Activated CD8-positive, alpha-beta T cell treated with anti-CD3 and anti-CD28 coated beads, Interleukin-2, amount 10 ng/mL, durations not matched to agents 7 days and 5 days (primary cell): Measurements from ENCODE around the gene FANCE. TPM values are rescaled to one million over a fixed set of nuclear protein-coding genes. Genes with fewer than 3 reads are reported as not detected.

ENCODE experiments used
- ATAC-seq: fragments of 150-1000 bp; cut with Tn5 transposase; one replicate; pipeline ENCODE4 v1.10.0; 2021; ENCODE audit warnings: moderate library complexity
- CTCF ChIA-PET: fragments of 350-600 bp; sonication (Branson Sonifier 250); formaldehyde crosslinking; loops from one replicate; lab custom pipeline; 2021; ENCODE audit warnings: antibody characterized with exemption; lab: Charles Lee
- POLR2A ChIA-PET: fragments of 350-600 bp; sonication (Branson Sonifier 250); formaldehyde crosslinking; loops from one replicate; lab custom pipeline; 2021; ENCODE audit warnings: antibody characterized with exemption; lab: Charles Lee
- DNase-seq: peaks from one replicate; pipeline ENCODE4 v3.0.0-alpha.2; 2020
- H3K27ac Mint-ChIP-seq: one replicate; pipeline ENCODE4 v1.8.0; 2021; ENCODE audit warnings: mild to moderate bottlenecking, mixed read lengths
- H3K27me3 Mint-ChIP-seq: one replicate; pipeline ENCODE4 v1.8.0; 2021; ENCODE audit warnings: low read depth, mixed read lengths
- H3K36me3 Mint-ChIP-seq: one replicate; pipeline ENCODE4 v1.8.0; 2021; ENCODE audit warnings: low read depth, mixed read lengths
- H3K4me1 Mint-ChIP-seq: one replicate; pipeline ENCODE4 v1.8.0; 2021; ENCODE audit warnings: low read depth, mixed read lengths
- H3K4me3 Mint-ChIP-seq: one replicate; pipeline ENCODE4 v1.8.0; 2021; ENCODE audit warnings: mild to moderate bottlenecking, mixed read lengths
- H3K9me3 Mint-ChIP-seq: one replicate; pipeline ENCODE4 v1.8.0; 2022; ENCODE audit warnings: mixed read lengths; ENCODE audit not compliant: insufficient read depth
- total RNA-seq, 2 experiments: library from RNA; stranded (reverse); gene quantifications; one replicate each; pipeline ENCODE4 v1.2.3, GENCODE V29; 2021

FANCE gene
- total RNA-seq, 2 experiments from 2014 or later: 20.4 to 21.9 TPM

DNA sequence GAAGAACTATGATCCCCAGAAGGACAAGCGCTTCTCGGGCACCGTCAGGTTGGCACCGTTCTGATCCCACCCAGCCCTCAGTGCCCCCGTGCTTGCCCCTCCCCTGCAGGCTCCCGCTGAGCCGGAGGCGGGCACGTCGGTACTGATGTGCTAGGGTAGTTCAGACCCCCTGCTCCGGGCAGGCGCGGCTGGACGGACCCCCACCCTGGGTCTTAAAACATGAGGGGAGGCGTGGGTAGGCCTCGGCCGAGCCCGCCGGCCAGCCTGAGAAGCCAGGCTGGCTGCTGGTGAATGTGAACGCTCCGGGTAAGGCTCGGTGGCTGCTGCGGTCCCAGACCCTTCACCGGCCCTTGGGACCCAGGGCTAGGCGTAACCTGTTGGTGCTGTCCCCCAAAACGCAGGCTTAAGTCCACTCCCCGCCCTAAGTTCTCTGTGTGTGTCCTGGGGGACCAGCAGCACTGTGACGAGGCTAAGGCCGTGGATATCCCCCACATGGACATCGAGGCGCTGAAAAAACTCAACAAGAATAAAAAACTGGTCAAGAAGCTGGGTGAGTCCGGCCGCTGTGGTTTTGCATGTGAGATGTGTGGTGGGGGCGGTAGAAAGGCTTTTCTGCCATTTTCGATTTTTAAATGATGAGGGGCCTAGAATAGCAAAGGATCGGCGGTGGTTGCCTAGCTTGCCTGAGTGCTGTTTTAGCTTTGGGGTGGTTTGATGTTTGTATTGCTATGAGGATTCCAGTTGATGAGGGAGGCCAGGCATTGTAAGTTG lies 17.0 kb downstream of the FANCE start:
- ATAC-seq (peak; percentile 8), DNase-seq (no peak)
- POLR2A ChIA-PET: interaction anchor here (1.0 to 3.0 kb wide), 10 partner anchors 8 to 205 kb away, joined by 3 to 18 read pairs (median 5); partner anchors contain the start of genes DEF6 and TEAD3

DNA sequence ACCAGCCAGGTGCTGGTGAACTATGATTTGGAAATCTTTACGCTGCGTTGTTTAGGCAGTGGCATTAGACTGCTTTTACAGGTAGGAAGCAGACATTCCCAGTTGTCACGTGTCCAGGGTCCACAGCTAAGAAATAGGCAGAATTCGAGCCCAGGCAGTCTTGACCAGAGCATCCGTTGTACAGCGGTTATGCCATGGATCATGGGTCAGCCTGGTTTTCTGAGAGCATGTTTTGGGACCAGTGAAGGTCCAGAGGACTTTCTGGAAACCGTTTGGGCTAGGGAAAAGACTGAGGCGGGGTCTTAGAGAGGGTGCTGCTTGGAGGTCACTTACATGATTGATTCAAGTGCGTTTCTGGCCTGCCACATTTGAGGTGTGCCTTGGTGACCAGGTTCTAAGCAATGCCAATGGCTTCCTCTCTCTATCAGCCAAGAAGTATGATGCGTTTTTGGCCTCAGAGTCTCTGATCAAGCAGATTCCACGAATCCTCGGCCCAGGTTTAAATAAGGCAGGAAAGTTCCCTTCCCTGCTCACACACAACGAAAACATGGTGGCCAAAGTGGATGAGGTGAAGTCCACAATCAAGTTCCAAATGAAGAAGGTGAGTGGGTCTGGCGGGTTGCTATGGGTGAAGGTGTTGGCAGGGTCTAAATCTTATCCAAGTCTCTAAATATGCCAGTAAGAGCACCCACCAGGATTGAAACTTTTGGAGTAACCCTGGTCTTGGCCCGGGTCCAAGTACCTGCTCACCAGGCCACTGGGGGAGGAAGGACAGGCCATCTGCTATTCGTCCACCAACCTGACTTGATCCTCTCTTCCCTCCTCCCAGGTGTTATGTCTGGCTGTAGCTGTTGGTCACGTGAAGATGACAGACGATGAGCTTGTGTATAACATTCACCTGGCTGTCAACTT lies 17.9 kb downstream of the FANCE start:
- Mint-ChIP-seq H3K4me3 (peak overlapping the region; percentile 83), H3K27me3 (no peaks in the 10 kb centered on the region), H3K4me1 (peaks cover 41% of the 10 kb centered on the region), H3K36me3 (peaks cover 80% of the 10 kb centered on the region), H3K27ac (peak overlapping the region; percentile 99), H3K9me3 (no peaks in the 10 kb centered on the region)
- no peak for DNase-seq
- POLR2A ChIA-PET: interaction anchor here (0.8 to 3.0 kb wide), 4 partner anchors 125 to 266 kb away, joined by 3 to 18 read pairs (median 4); partner anchors contain the start of gene DEF6
- ATAC-seq: no peak
- CTCF ChIA-PET: interaction anchor here (1.2 to 4.3 kb wide), 4 partner anchors 20 to 172 kb away, joined by 4 to 45 read pairs (median 14); partner anchors contain the start of gene DEF6

More for the DNA sequence above, 17.0 kb downstream of the FANCE start:
- Mint-ChIP-seq H3K36me3 (peaks cover 81% of the 10 kb centered on the region), H3K27ac (peak overlapping the region; percentile 99), H3K4me1 (peaks cover 41% of the 10 kb centered on the region), H3K27me3 (no peaks in the 10 kb centered on the region), H3K4me3 (peak overlapping the region; percentile 83), H3K9me3 (no peaks in the 10 kb centered on the region)
- CTCF ChIA-PET: interaction anchor here (1.2 to 4.3 kb wide), 10 partner anchors 16 to 268 kb away, joined by 4 to 45 read pairs (median 13); partner anchors contain the start of genes ARMC12, DEF6, FANCE and PPARD

DNA sequence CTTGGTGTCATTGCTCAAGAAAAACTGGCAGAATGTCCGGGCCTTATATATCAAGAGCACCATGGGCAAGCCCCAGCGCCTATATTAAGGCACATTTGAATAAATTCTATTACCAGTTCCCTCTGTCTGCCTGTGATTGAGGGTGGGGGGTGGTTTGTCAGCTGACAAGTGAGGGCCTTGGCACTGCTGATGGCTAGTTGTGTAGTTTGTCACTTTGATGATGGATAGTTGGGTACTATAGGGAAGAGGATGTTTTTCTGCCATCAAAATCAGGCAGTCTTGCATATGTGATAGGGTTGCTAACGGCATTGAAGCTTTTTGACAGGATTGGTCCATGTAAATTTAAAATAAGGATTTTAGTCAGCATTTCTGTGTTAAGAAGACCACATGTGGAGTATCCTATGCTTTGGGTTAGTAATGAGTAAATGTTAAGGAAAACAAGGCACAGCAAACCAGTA lies 18.6 kb downstream of the FANCE start:
- Mint-ChIP-seq H3K4me1 (peaks cover 41% of the 10 kb centered on the region), H3K4me3 (peak overlapping the region; percentile 83), H3K9me3 (no peaks in the 10 kb centered on the region), H3K36me3 (peaks cover 75% of the 10 kb centered on the region), H3K27me3 (no peaks in the 10 kb centered on the region), H3K27ac (peak overlapping the region; percentile 70)
- ATAC-seq: no peak
- no peak for DNase-seq
- ChIA-PET POLR2A (interaction anchor here (0.6 to 1.3 kb wide), 3 partner anchors 11 to 266 kb away, joined by 3 read pairs; partner anchors contain the start of gene FANCE), CTCF (interaction anchor here (0.9 to 2.2 kb wide), 4 partner anchors 20 to 266 kb away, joined by 3 to 10 read pairs (median 6); partner anchors contain the start of gene ARMC12)

DNA sequence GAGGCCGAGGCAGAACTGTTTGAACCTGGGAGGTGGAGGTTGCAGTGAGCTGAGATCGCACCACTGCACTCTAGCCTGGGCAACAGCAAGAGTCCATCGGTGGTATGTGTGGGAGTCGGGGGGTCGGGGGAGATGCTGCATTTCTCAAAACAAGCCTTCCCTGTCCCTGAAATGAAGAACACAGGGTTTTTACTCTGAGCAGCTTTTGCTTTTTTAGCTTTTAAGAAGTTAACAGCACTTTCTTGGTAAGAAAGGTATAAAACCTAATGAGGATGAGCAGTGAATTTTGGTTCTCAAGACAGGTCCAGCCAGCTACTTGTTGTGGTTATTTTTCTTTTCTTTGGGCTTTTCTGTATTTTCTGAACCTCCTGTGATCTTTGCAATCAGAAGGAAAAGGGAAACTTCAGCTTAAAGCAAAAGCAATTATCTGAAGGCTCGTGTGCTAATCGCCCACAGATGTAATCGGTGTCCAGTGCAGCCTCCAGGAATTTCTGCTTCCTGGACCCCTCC lies 19.8 kb downstream of the FANCE start:
- no peak for ATAC-seq
- POLR2A ChIA-PET: interaction anchor here (0.8 to 2.8 kb wide), 3 partner anchors 9 to 20 kb away, joined by 3 to 10 read pairs (median 3); partner anchors contain the start of gene FANCE
- peaks cover 41% of the 10 kb centered on the region for H3K4me1 Mint-ChIP-seq

DNA sequence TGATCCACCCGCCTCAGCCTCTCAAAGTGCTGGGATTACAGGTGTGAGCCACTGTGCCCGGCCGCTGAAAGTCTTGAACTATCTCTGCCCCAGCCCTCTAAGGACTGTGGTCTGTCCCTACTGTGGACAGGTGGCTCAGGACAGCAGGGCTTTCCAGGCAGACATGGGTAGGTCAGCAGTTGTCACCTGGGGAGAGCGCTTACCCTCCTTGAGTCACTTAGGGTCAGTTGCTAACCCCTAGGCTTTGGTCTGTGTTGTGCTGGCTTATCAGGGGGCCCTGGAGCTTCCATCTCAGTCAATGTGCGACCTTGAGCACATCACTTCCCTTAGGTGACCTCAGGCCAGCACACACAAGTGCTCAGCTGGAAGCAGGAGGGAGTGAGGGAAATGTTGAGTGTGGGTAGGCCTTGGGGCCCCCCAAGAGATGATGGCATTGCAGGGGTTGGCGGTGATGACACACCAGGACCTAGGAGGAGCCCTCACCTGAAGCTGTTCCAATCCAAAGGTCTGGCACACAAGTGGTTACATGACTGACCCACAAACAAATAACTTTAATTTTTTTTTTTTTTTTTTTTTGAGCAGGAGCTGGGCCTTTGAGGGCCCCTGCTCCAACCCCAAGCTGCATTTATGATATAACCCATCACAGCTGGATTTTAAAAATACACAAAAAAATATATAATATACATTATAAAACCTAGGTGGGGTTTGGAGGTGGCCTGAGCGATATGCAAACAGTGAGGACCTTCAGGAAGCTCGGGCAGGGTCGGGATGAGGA lies 21.1 kb downstream of the FANCE start:
- POLR2A ChIA-PET: interaction anchor here (1.0 to 2.8 kb wide), 2 partner anchors 8 to 24 kb away, joined by 4 to 10 read pairs; no protein-coding TSS in a partner anchor
- H3K4me1 Mint-ChIP-seq: peaks cover 33% of the 10 kb centered on the region
- CTCF ChIA-PET: interaction anchor here (1.1 to 1.5 kb wide), 3 partner anchors 79 to 264 kb away, joined by 3 to 4 read pairs (median 3); partner anchors contain the start of genes ARMC12 and DEF6
- no peaks in the 10 kb centered on the region for H3K27me3 Mint-ChIP-seq
- no peak overlapping the region for H3K4me3 Mint-ChIP-seq
- H3K27ac Mint-ChIP-seq: no peak overlapping the region
- no peaks in the 10 kb centered on the region for H3K9me3 Mint-ChIP-seq
- peaks cover 56% of the 10 kb centered on the region for H3K36me3 Mint-ChIP-seq
- ATAC-seq: no peak
- no peak for DNase-seq

More for the DNA sequence above, 19.8 kb downstream of the FANCE start:
- Mint-ChIP-seq H3K36me3 (peaks cover 68% of the 10 kb centered on the region), H3K4me3 (peak overlapping the region; percentile 29), H3K27me3 (no peaks in the 10 kb centered on the region), H3K27ac (peak overlapping the region; percentile 46), H3K9me3 (no peaks in the 10 kb centered on the region)
- CTCF ChIA-PET: interaction anchor here (1.2 to 2.2 kb wide), 5 partner anchors 10 to 265 kb away, joined by 4 to 10 read pairs (median 6); partner anchors contain the start of gene ARMC12
- DNase-seq: no peak

DNA sequence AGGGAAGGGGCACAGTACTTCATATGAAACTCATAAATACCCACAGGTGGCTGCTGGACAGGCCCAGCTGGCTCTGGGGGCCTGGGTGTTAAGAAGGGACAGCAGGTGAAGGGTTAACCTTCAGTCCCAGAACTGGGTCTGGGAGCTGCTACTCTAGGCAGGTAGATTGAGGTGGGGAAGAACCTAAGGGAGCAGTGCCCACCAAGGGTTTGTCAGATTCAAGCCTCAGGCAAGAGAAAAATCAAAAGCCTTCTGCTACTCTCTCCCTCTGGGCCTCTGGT lies 21.7 kb downstream of the FANCE start:
- POLR2A ChIA-PET: interaction anchor here (1.0 to 2.8 kb wide), 2 partner anchors 8 to 24 kb away, joined by 4 to 10 read pairs; no protein-coding TSS in a partner anchor
- H3K4me1 Mint-ChIP-seq: peaks cover 33% of the 10 kb centered on the region
- no peaks in the 10 kb centered on the region for H3K9me3 Mint-ChIP-seq
- H3K27me3 Mint-ChIP-seq: no peaks in the 10 kb centered on the region
- no peak for ATAC-seq
- peaks cover 51% of the 10 kb centered on the region for H3K36me3 Mint-ChIP-seq
- DNase-seq: no peak
- CTCF ChIA-PET: interaction anchor here (1.3 to 1.5 kb wide), 2 partner anchors 78 to 263 kb away, joined by 3 to 4 read pairs; partner anchors contain the start of gene ARMC12
- H3K4me3 Mint-ChIP-seq: no peak overlapping the region
- H3K27ac Mint-ChIP-seq: peak overlapping the region; percentile 49

DNA sequence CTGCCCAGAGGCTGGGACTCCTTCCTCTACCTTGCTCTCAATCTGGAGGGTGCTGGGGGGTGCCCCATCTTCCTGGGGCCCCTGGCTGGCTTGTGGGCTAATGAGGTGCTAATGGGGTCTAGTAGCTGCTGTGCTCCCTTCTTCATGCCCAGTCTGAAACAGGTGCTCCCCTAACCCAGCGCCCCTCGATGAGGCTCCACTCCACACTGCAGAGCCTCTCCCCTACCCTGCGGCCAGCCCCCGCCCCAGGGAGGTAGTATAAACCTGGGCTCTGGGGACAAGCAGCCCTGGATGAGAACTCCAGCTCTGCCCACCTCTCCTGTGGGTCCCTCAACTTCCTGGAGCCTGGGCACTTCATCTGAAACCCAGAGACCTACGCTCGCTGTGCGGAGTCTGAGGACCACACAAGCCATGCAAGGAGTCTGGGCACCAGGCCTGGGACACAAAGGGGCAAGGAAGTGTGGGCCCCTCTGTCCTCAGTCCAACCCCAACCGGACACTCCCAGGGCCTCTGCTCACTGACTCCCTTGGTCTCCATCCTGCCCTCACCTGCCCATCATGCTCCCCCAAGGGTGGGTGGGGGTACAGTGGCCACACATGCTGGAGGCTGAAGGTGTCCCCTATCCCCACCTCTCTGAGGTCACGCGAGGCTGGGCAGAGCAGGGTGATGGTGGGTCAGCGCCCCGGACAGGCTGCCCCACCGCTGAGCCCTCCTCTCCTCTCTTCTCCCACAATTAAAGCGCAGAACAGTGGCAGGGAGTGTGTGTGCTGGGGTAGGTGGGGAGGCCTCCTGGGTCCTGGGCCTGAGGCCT lies 22.2 kb downstream of the FANCE start:
- ChIA-PET POLR2A (interaction anchor here (1.0 to 2.8 kb wide), 2 partner anchors 7 to 23 kb away, joined by 4 to 10 read pairs; no protein-coding TSS in a partner anchor), CTCF (interaction anchor here (1.3 to 1.5 kb wide), 2 partner anchors 78 to 262 kb away, joined by 3 to 4 read pairs; partner anchors contain the start of gene ARMC12)
- ATAC-seq (peak; percentile 16), DNase-seq (no peak)
- H3K4me3 Mint-ChIP-seq: no peak overlapping the region
- no peak overlapping the region for H3K27ac Mint-ChIP-seq
- H3K27me3 Mint-ChIP-seq: no peaks in the 10 kb centered on the region
- no peaks in the 10 kb centered on the region for H3K9me3 Mint-ChIP-seq
- peaks cover 45% of the 10 kb centered on the region for H3K36me3 Mint-ChIP-seq
- peaks cover 33% of the 10 kb centered on the region for H3K4me1 Mint-ChIP-seq

DNA sequence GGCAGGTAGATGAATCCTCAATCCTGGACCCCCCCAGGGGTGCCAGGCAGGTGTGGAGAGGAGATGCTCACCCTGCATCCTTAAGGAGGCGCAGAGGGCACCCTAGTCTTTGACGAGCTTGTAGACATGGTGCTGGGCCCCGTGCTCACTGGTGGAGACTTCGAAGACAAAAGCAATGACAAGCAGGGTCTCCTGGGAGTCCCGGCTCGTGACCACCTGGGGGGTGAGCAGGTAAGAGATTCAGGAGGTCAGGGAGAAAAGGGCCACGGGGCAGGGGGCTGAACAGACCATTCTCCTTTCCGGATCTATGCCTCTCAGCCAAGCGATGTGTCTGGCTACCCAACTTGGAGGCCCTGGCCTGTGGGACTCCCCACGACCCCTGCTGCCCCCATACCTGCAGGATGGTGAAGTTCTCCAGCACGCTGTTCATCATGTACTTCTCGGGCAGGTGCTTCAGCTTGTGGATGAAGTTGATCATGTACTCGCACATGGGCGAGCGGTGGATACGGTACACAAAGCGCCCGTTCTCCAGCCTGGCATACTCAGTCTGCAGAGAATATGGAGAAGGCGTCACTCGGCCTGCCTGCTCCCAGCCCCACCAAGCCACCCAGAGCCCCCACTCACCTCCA lies 22.9 kb downstream of the FANCE start:
- Mint-ChIP-seq H3K4me3 (no peak overlapping the region), H3K27ac (no peak overlapping the region), H3K9me3 (no peaks in the 10 kb centered on the region), H3K27me3 (no peaks in the 10 kb centered on the region), H3K36me3 (peaks cover 38% of the 10 kb centered on the region), H3K4me1 (peaks cover 28% of the 10 kb centered on the region)
- ChIA-PET POLR2A (no interaction called here), CTCF (no interaction called here)
- DNase-seq (no peak), ATAC-seq (peak; percentile 17)

DNA sequence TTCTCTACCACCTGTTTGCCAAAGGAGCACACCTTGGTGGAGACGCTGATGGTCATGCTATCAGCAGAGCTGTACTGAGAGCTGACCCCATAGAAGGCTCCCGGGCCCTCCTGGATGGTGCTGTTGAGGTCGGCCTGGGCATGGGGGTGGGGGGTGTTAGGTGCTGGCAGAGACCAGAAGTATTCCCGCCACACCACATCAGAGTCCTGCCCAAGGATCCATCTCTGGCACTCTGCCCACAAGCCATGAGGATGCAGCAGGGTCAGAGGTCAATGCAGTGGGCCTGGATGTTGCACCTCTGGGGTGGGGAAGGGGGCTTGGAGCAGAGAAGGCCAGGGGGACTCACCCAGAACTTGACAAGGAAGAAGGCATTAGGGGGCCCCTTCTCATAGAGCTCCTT lies 23.4 kb downstream of the FANCE start:
- H3K4me1 Mint-ChIP-seq: peaks cover 23% of the 10 kb centered on the region
- no peaks in the 10 kb centered on the region for H3K27me3 Mint-ChIP-seq
- H3K36me3 Mint-ChIP-seq: peaks cover 33% of the 10 kb centered on the region
- ChIA-PET POLR2A (no interaction called here), CTCF (no interaction called here)
- DNase-seq: no peak
- no peak overlapping the region for H3K4me3 Mint-ChIP-seq
- no peaks in the 10 kb centered on the region for H3K9me3 Mint-ChIP-seq
- ATAC-seq: no peak
- no peak overlapping the region for H3K27ac Mint-ChIP-seq
